Stomach (tissue), 9 donors: Measurements from ENCODE around the gene ISG20L2. TPM values are rescaled to one million over a fixed set of nuclear protein-coding genes. Genes with fewer than 3 reads are reported as not detected.

Source experiments
- DNase-seq, 2 donors: peaks; one replicate each; pipeline versions ENCODE4 v3.0.0 to v3.0.0-alpha.2; 2013 to 2019
- H3K27ac ChIP-seq, 5 donors: fragments of 200-600 bp in 4 of 5; sonication (generic) in 4 of 5; one replicate each; pipeline ENCODE4 v1.5.1; 2013 to 2019; ENCODE audit warnings: mild to moderate bottlenecking in 1 of 5, moderate library complexity in 1 of 5
- H3K27me3 ChIP-seq, 3 donors: fragments of 200-600 bp; sonication (generic); one replicate each; pipeline ENCODE4 v1.5.1; 2017 to 2019; ENCODE audit warnings: mixed run types in 1 of 3
- H3K36me3 ChIP-seq, 4 donors: fragments of 200-600 bp; sonication (generic); 1 replicate in 3 of 4; 2 replicates in 1 of 4; pipeline ENCODE4 v1.5.1; 2016 to 2019
- H3K4me1 ChIP-seq, 4 donors: fragments of 200-600 bp; sonication (generic); one replicate each; pipeline ENCODE4 v1.5.1; 2016 to 2019
- H3K4me3 ChIP-seq, 4 donors: fragments of 200-600 bp; sonication (generic) in 3 of 4; one replicate each; pipeline ENCODE4 v1.5.1; 2016 to 2019; ENCODE audit warnings: mild to moderate bottlenecking in 1 of 4
- H3K9me3 ChIP-seq, 4 donors: fragments of 200-600 bp; sonication (generic); one replicate each; pipeline ENCODE4 v1.5.1; 2016 to 2019
- CTCF ChIP-seq, 7 experiments: fragments of 450-650 bp in 4 of 7; fragments of 200-600 bp in 3 of 7; sonication (generic) in 3 of 7; IDR thresholded peaks; one replicate each; pipeline ENCODE4 v1.5.1; 2016 to 2019; ENCODE audit warnings: antibody characterized with exemption in 7 of 7, control low read depth in 2 of 7, mild to moderate bottlenecking in 1 of 7
- EP300 ChIP-seq: sonication (generic); formaldehyde crosslinking; IDR thresholded peaks from one replicate; pipeline ENCODE4 v1.6.1; 2017; ENCODE audit warnings: antibody characterized with exemption
- POLR2A ChIP-seq, 4 donors: fragments of 450-650 bp; IDR thresholded peaks; one replicate each; pipeline ENCODE4 v1.6.1; 2016; ENCODE audit warnings: antibody characterized with exemption in 4 of 4, control low read depth in 2 of 4, mild to moderate bottlenecking in 1 of 4, moderate library complexity in 1 of 4
- POLR2AphosphoS5 ChIP-seq, 3 donors: sonication (generic); formaldehyde crosslinking; IDR thresholded peaks; one replicate each; pipeline ENCODE4 v1.6.1; 2016; ENCODE audit warnings: antibody characterized with exemption in 3 of 3
- WGBS, 5 donors: extraction: QIAGEN DNeasy Blood & Tissue Kit in 3 of 5; methylation state at CpG; one replicate each; pipeline versions ENCODE4 v1.1.5 to v1.1.7; 2013 to 2018; 5-methylcytosine and 5-hydroxymethylcytosine counted together
- intact Hi-C: fragments of 100-400 bp; cut with DNase I; formaldehyde crosslinking; loops from one replicate; pipeline ENCODE4 v1.15.1; 2023; ENCODE audit warnings: low total_unique reads
- polyA plus RNA-seq, 3 donors: library from polyadenylated mRNA; stranded (reverse); fragments of 200-250 nt; gene quantifications; one replicate each; pipeline ENCODE4 v1.2.3, GENCODE V29; 2013
- total RNA-seq, 5 donors: library from RNA; depleted of rRNA; stranded (reverse); fragments of >200 nt; gene quantifications; one replicate each; pipeline versions ENCODE4 v1.1.0 to v1.2.3, GENCODE V29; 2014 to 2016
- donor health status: healthy with polysubstance abuse.
- donor health status: Bipolar disorder and iron deficiency.
- donor health status: healthy.

The ISG20L2 gene
- total and polyA plus RNA-seq, 8 donors, result 4.5 to 65.5 (median 11.7) TPM

DNA sequence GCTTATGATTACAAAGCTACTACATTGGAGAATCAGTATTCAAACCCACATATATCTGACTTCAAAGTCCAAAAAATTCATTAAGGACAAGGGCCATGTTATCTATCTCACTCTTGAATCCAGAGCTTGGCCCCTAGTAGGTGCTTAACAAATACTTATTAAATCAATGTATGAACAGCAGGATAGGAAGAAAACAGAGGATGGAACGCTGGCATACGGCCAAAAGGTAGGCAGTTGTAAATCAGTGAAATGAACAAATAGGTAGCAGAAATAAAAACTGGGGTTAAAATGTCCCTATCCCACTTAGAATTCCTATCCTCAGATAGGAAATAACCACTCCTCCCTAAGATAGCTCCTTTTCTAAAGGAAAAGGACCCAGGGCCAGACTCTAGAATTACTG lies 10.3 kb upstream of the ISG20L2 start:
- H3K4me3 ChIP-seq, result no peak overlapping the region
- 74 to 86% (median 85%) methylated on average over 2 of the region's 2 CpGs for WGBS, 5 donors
- peaks cover 7 to 23% (median 21%) of the 10 kb centered on the region in 4 donors for H3K4me1 ChIP-seq
- no peaks in the 10 kb centered on the region for H3K27me3 ChIP-seq
- no peak for TF ChIP-seq POLR2A (IDR thresholded peaks at IDR 0.05)
- no peak for TF ChIP-seq POLR2AphosphoS5 (IDR thresholded peaks at IDR 0.05)
- TF ChIP-seq CTCF (IDR thresholded peaks at IDR 0.05), result no peak
- TF ChIP-seq EP300, result no peak
- no peak overlapping the region for H3K27ac ChIP-seq
- no peaks in the 10 kb centered on the region for H3K9me3 ChIP-seq
- intact Hi-C loops, result no loop called here
- peaks cover 37 to 63% (median 61%) of the 10 kb centered on the region in 4 donors for H3K36me3 ChIP-seq
- DNase-seq, result no peak

GRCh38 chr1:156738407-156738806 lies 9.8 kb upstream of the ISG20L2 start:
- no peak for DNase-seq
- intact Hi-C loops, result no loop called here
- Histone ChIP-seq H3K36me3 (peaks cover 33 to 63% (median 61%) of the 10 kb centered on the region in 4 donors), H3K27me3 (no peaks in the 10 kb centered on the region), H3K27ac (no peak overlapping the region), H3K9me3 (no peaks in the 10 kb centered on the region), H3K4me1 (peaks cover 7 to 23% (median 21%) of the 10 kb centered on the region in 4 donors), H3K4me3 (no peak overlapping the region)
- 87 to 94% (median 90%) methylated on average over 10 of the region's 10 CpGs for WGBS, 5 donors
- TF ChIP-seq POLR2AphosphoS5 (IDR thresholded peaks at IDR 0.05) (no peak), CTCF (IDR thresholded peaks at IDR 0.05) (no peak), EP300 (no peak), POLR2A (IDR thresholded peaks at IDR 0.05) (no peak)

DNA sequence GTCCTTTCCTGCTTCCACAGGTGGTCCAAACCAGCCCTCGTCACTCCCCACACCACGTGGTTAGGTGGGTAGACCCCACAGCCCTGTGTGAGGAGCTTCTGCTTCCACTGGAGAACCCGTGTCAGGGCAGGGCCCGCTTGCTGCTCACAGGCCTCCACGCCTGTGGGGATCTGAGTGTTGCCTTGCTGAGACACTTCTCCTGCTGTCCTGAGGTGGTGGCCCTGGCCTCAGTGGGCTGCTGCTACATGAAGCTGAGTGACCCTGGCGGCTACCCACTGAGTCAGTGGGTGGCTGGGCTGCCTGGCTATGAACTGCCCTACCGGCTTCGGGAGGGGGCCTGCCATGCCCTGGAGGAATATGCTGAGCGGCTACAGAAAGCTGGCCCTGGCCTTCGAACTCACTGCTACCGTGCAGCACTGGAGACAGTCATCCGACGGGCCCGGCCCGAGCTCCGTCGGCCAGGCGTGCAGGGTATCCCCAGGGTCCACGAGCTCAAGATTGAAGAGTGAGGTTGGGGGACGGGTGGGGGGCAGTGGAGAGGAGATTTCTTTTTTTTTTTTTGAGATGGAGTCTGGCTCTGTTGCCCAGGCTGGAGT lies 5.5 kb upstream of the ISG20L2 start:
- no peaks in the 10 kb centered on the region for H3K27me3 ChIP-seq
- DNase-seq, result no peak
- no peak overlapping the region for H3K27ac ChIP-seq
- TF ChIP-seq POLR2A (IDR thresholded peaks at IDR 0.05) (no peak), POLR2AphosphoS5 (IDR thresholded peaks at IDR 0.05) (no peak), EP300 (no peak), CTCF (IDR thresholded peaks at IDR 0.05) (no peak)
- peaks cover 23 to 66% (median 61%) of the 10 kb centered on the region in 4 donors for H3K36me3 ChIP-seq
- H3K4me1 ChIP-seq, result peaks cover 6 to 21% (median 15%) of the 10 kb centered on the region in 4 donors
- no peak overlapping the region for H3K4me3 ChIP-seq
- WGBS, 5 donors, result 87 to 95% (median 94%) methylated on average over 17 to 20 of the region's 20 CpGs
- intact Hi-C loops, result no loop called here
- no peaks in the 10 kb centered on the region for H3K9me3 ChIP-seq

GRCh38 chr1:156727926-156728598 lies 504 bp downstream of the ISG20L2 start, which contains the start of gene METTL25B:
METTL25B (plus strand) TSS chr1:156728469; CDS start chr1:156729105, 636 bp downstream.
- Histone ChIP-seq H3K27ac (peak within 1 kb of the TSS; percentile 86 to 99 (median 99)), H3K27me3 (no peaks in the 10 kb centered on the region), H3K4me1 (peaks cover 36 to 67% (median 60%) of the 10 kb centered on the region in 4 donors), H3K4me3 (peak within 1 kb of the TSS; percentile 67 to 94 (median 78)), H3K36me3 (peaks cover 11 to 41% (median 35%) of the 10 kb centered on the region in 4 donors), H3K9me3 (no peaks in the 10 kb centered on the region)
- peak; percentile 16 to 82 (median 80) for TF ChIP-seq POLR2AphosphoS5 (IDR thresholded peaks at IDR 0.05)
- no peak for TF ChIP-seq CTCF (IDR thresholded peaks at IDR 0.05)
- no peak for TF ChIP-seq EP300
- peak in 1 of 4 donors; percentile 25 for TF ChIP-seq POLR2A (IDR thresholded peaks at IDR 0.05)
- peak; percentile 85 to 95 for DNase-seq
- 0 to 1% (median 1%) methylated on average over 38 to 46 of the region's 46 CpGs for WGBS, 5 donors
- intact Hi-C loops, result loop anchor here (5.0 kb wide), 1 partner anchor 36 kb away; no protein-coding TSS in a partner anchor
